WTC11 (cell line): ENCODE data around the gene TMED10. TPM values are rescaled to one million over a fixed set of nuclear protein-coding genes. Genes with fewer than 3 reads are reported as not detected.

Source experiments
- ATAC-seq: fragments of 200-7000 bp; cut with Tn5 transposase; 2 replicates; pipeline ENCODE4 v1.10.0; 2021; ENCODE audit warnings: mild to moderate bottlenecking, moderate library complexity
- CTCF ChIA-PET: fragments of 300-600 bp; sonication (Branson Sonifier 250); formaldehyde crosslinking; loops from one replicate; lab custom pipeline; 2021; ENCODE audit warnings: antibody characterized with exemption; lab: Charles Lee
- POLR2A ChIA-PET: fragments of 350-600 bp; sonication (Branson Sonifier 250); formaldehyde crosslinking; loops from one replicate; lab custom pipeline; 2021; ENCODE audit warnings: antibody characterized with exemption; lab: Charles Lee
- DNase-seq: peaks from one replicate; pipeline ENCODE4 v3.0.0; 2021; ENCODE audit warnings: low spot score
- H3K27ac Mint-ChIP-seq: 2 replicates; pipeline ENCODE4 v1.8.0; 2021; ENCODE audit warnings: mixed read lengths
- H3K27me3 Mint-ChIP-seq: 2 replicates; pipeline ENCODE4 v1.8.0; 2021; ENCODE audit warnings: low read depth, mild to moderate bottlenecking, moderate library complexity, mixed read lengths
- H3K36me3 Mint-ChIP-seq: 2 replicates; pipeline ENCODE4 v1.8.0; 2021; ENCODE audit warnings: mixed read lengths
- H3K4me1 Mint-ChIP-seq: 2 replicates; pipeline ENCODE4 v1.8.0; 2022; ENCODE audit warnings: mixed read lengths
- H3K4me3 Mint-ChIP-seq: 2 replicates; pipeline ENCODE4 v1.8.0; 2021; ENCODE audit warnings: mild to moderate bottlenecking, moderate library complexity, mixed read lengths
- H3K9me3 Mint-ChIP-seq: 2 replicates; pipeline ENCODE4 v1.8.0; 2021; ENCODE audit warnings: mixed read lengths
- PRRX2 ChIP-seq: fragments of 250-450 bp; sonication (Bioruptor Pico); IDR thresholded peaks from 2 replicates; pipeline ENCODE4 v1.8.0; 2021; ENCODE audit warnings: mild to moderate bottlenecking
- STAT6 ChIP-seq: sonication (generic); formaldehyde crosslinking; conservative IDR thresholded peaks from 2 replicates; pipeline ENCODE4 v1.8.1; 2023; ENCODE audit warnings: mild to moderate bottlenecking, low read depth, missing genetic modification reagents, moderate library complexity
- TP53 ChIP-seq: sonication (generic); formaldehyde crosslinking; IDR thresholded peaks from 2 replicates; pipeline ENCODE4 v1.8.1; 2023; ENCODE audit warnings: mild to moderate bottlenecking, missing genetic modification reagents
- ZNF232 ChIP-seq: sonication (generic); formaldehyde crosslinking; IDR thresholded peaks from 2 replicates; pipeline ENCODE4 v1.8.0; 2022; ENCODE audit warnings: mild to moderate bottlenecking, missing genetic modification reagents
- ZNF532 ChIP-seq: fragments of 250-450 bp; sonication (Bioruptor Pico); IDR thresholded peaks from 2 replicates; pipeline ENCODE4 v1.9.0; 2021; ENCODE audit warnings: mild to moderate bottlenecking, borderline replicate concordance
- total RNA-seq: library from RNA; stranded (reverse); gene quantifications from 3 replicates; pipeline ENCODE4 v1.2.3, GENCODE V29; 2021
- TF ChIP-seq, protein P1 (sequence below): sonication (generic); formaldehyde crosslinking; IDR thresholded peaks from 2 replicates; pipeline ENCODE4 v1.8.0; 2022; ENCODE audit warnings: mild to moderate bottlenecking, missing genetic modification reagents
- TF ChIP-seq, protein P2 (sequence below): sonication (generic); formaldehyde crosslinking; IDR thresholded peaks from 2 replicates; pipeline ENCODE4 v1.8.1; 2023; ENCODE audit warnings: mild to moderate bottlenecking, moderate library complexity, missing genetic modification reagents

TMED10 gene
- total RNA-seq, 1 experiment from 2014 or later: 234 TPM

GRCh38 chr14:75217508-75218206, 41.2 kb upstream of the TMED10 start (continued):
- no peak for TF ChIP-seq STAT6
- TF ChIP-seq, protein P1, sequence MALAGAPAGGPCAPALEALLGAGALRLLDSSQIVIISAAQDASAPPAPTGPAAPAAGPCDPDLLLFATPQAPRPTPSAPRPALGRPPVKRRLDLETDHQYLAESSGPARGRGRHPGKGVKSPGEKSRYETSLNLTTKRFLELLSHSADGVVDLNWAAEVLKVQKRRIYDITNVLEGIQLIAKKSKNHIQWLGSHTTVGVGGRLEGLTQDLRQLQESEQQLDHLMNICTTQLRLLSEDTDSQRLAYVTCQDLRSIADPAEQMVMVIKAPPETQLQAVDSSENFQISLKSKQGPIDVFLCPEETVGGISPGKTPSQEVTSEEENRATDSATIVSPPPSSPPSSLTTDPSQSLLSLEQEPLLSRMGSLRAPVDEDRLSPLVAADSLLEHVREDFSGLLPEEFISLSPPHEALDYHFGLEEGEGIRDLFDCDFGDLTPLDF (CRISPR knock-in tag): no peak
- TF ChIP-seq PRRX2: no peak
- TF ChIP-seq TP53 (CRISPR knock-in tag): no peak

DNA sequence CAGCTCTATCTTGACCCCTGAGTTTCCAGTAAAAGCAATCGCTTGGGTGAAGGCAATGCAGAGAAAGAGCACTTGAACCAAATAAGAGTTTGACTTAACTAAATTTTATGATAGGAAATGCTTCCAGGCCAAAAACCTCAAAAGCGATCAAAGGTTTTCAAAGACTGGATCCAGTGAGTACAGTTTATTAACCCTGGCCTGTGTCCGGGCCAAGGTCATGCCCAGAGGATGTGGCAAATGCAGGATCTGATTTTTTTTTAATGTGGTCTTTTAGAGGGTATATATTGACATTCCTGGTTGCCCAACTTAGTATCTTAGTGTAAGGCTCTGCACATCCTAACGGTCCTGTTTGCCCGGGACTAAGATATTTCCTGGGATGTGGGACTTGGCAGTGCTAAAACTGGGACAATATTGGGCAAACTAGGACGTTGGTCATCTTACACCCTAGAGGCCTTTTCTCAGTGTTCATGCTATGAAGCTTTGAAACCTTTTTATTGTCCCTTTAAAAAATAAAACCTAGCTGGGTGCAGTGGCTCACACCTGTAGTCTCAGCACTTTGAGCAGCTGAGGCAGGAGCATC, 40.1 kb upstream of the TMED10 start:
- ATAC-seq: no peak
- H3K27ac Mint-ChIP-seq: no peak overlapping the region

More for the DNA sequence above, 40.1 kb upstream of the TMED10 start:
- Mint-ChIP-seq H3K36me3 (no peaks in the 10 kb centered on the region), H3K27me3 (no peaks in the 10 kb centered on the region), H3K4me3 (no peak overlapping the region), H3K4me1 (peaks cover 8% of the 10 kb centered on the region), H3K9me3 (no peaks in the 10 kb centered on the region)
- DNase-seq: no peak
- TF ChIP-seq ZNF532 (CRISPR knock-in tag) (no peak), ZNF232 (CRISPR knock-in tag) (no peak)
- TF ChIP-seq, protein P2, sequence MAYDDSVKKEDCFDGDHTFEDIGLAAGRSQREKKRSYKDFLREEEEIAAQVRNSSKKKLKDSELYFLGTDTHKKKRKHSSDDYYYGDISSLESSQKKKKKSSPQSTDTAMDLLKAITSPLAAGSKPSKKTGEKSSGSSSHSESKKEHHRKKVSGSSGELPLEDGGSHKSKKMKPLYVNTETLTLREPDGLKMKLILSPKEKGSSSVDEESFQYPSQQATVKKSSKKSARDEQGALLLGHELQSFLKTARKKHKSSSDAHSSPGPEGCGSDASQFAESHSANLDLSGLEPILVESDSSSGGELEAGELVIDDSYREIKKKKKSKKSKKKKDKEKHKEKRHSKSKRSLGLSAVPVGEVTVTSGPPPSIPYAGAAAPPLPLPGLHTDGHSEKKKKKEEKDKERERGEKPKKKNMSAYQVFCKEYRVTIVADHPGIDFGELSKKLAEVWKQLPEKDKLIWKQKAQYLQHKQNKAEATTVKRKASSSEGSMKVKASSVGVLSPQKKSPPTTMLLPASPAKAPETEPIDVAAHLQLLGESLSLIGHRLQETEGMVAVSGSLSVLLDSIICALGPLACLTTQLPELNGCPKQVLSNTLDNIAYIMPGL (CRISPR knock-in tag): no peak
- TF ChIP-seq, all 79 proteins: peak for 0
- POLR2A ChIA-PET: no interaction called here
- CTCF ChIA-PET: no interaction called here
